Glutamatergic neuron (in vitro differentiated cells): ENCODE measurements around the gene MACROD2. TPM values are rescaled to one million over a fixed set of nuclear protein-coding genes. Genes with fewer than 3 reads are reported as not detected.

Experiments used
- DNase-seq: peaks from one replicate; pipeline ENCODE4 v3.0.0; 2022
- H3K27ac Mint-ChIP-seq: one replicate; pipeline ENCODE4 v1.8.0; 2020; ENCODE audit warnings: mild to moderate bottlenecking, mixed read lengths, inconsistent platforms; ENCODE audit not compliant: unreplicated experiment
- H3K27me3 Mint-ChIP-seq: one replicate; pipeline ENCODE4 v1.8.0; 2020; ENCODE audit warnings: mild to moderate bottlenecking, moderate library complexity, mixed read lengths, inconsistent platforms; ENCODE audit not compliant: unreplicated experiment
- H3K36me3 Mint-ChIP-seq: one replicate; pipeline ENCODE4 v1.8.0; 2020; ENCODE audit warnings: mild to moderate bottlenecking, mixed read lengths, inconsistent platforms; ENCODE audit not compliant: unreplicated experiment
- H3K4me1 Mint-ChIP-seq: one replicate; pipeline ENCODE4 v1.8.0; 2020; ENCODE audit warnings: mild to moderate bottlenecking, low read depth, mixed read lengths, inconsistent platforms; ENCODE audit not compliant: unreplicated experiment
- H3K4me3 Mint-ChIP-seq: one replicate; pipeline ENCODE4 v1.8.0; 2020; ENCODE audit warnings: mild to moderate bottlenecking, mixed read lengths, inconsistent platforms; ENCODE audit not compliant: unreplicated experiment
- H3K9me3 Mint-ChIP-seq: one replicate; pipeline ENCODE4 v1.8.0; 2020; ENCODE audit warnings: mild to moderate bottlenecking, moderate library complexity, mixed read lengths, inconsistent platforms; ENCODE audit not compliant: unreplicated experiment
- CTCF ChIP-seq: fragments of 200-600 bp; sonication (generic); IDR thresholded peaks from one replicate; pipeline ENCODE4 v1.5.0; 2021; ENCODE audit not compliant: partially characterized antibody, unreplicated experiment
- total RNA-seq: library from RNA; stranded (reverse); fragmentation: NEBNext Ultra II Directional; extraction: Animal tissue kit (Norgen Biotek cat#: 25700); gene quantifications from one replicate; pipeline ENCODE4 v1.2.1, GENCODE V29; 2021; ENCODE audit not compliant: unreplicated experiment

MACROD2 gene
- total RNA-seq, 1 donor from 2014 or later: 8.7 TPM

DNA sequence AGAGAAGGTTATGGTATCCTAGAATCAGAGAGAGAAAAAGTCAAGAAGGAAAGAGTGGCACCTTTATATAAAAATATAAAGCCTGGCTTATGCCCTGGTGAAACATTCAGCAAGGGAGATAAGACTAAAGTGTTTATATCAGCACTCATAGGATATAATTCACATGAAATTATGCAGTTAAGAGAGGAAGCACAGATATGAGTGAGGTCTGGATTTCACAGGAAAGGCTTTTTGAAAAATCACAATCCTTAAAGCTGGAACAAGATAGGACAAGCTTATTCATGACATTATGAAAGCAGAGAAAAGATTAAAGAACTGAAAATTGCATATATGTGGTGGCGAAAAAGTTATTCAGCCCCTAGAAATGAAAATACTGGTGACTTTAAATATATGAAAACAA, 523.3 kb downstream of the MACROD2 start:
- Mint-ChIP-seq H3K9me3 (no peaks in the 10 kb centered on the region), H3K4me1 (peaks cover 2% of the 10 kb centered on the region), H3K27ac (no peak overlapping the region), H3K4me3 (no peak overlapping the region), H3K36me3 (no peaks in the 10 kb centered on the region), H3K27me3 (no peaks in the 10 kb centered on the region)
- no peak for DNase-seq
- TF ChIP-seq CTCF: no peak

GRCh38 chr20:14521016-14521415, 525.7 kb downstream of the MACROD2 start:
- H3K36me3 Mint-ChIP-seq: no peaks in the 10 kb centered on the region
- no peaks in the 10 kb centered on the region for H3K27me3 Mint-ChIP-seq
- peaks cover 2% of the 10 kb centered on the region for H3K4me1 Mint-ChIP-seq
- H3K4me3 Mint-ChIP-seq: no peak overlapping the region
- DNase-seq: no peak
- no peak overlapping the region for H3K27ac Mint-ChIP-seq
- no peaks in the 10 kb centered on the region for H3K9me3 Mint-ChIP-seq
- TF ChIP-seq CTCF: no peak

- Mint-ChIP-seq H3K36me3 (no peaks in the 10 kb centered on the region), H3K9me3 (no peaks in the 10 kb centered on the region), H3K27ac (no peak overlapping the region), H3K4me1 (peaks cover 2% of the 10 kb centered on the region), H3K4me3 (no peak overlapping the region), H3K27me3 (no peaks in the 10 kb centered on the region)
- no peak for TF ChIP-seq CTCF
- DNase-seq: no peak
These were observed 526.1 kb downstream of the MACROD2 start for GRCh38 chr20:14521436-14521835.

- Mint-ChIP-seq H3K9me3 (no peaks in the 10 kb centered on the region), H3K4me3 (no peak overlapping the region), H3K36me3 (no peaks in the 10 kb centered on the region), H3K27ac (no peak overlapping the region), H3K4me1 (peaks cover 4% of the 10 kb centered on the region), H3K27me3 (no peaks in the 10 kb centered on the region)
- no peak for DNase-seq
- TF ChIP-seq CTCF: no peak
These were observed 527.3 kb downstream of the MACROD2 start for GRCh38 chr20:14522595-14522994.

DNA sequence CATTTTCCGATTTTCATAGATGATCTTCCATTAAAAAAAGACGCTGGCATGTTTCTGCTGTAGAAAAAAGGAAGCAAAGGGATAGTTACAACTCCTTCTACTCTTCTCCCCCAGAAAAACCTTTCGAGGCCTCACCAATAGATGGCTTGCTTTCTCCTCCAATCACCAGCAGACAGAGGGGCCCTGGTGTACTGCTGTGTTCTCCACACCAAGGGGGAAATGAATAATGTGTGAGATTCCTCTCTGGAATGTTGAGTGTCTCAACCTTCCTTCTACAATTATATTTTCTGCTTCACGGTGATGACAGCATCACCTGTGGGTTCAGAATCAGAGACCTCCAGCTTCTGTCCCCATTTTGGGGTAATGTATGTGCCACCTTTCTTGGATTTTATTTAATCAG, 527.8 kb downstream of the MACROD2 start:
- TF ChIP-seq CTCF: no peak
- H3K4me1 Mint-ChIP-seq: peaks cover 4% of the 10 kb centered on the region
- H3K9me3 Mint-ChIP-seq: no peaks in the 10 kb centered on the region
- no peak for DNase-seq
- no peaks in the 10 kb centered on the region for H3K27me3 Mint-ChIP-seq
- H3K4me3 Mint-ChIP-seq: no peak overlapping the region
- no peak overlapping the region for H3K27ac Mint-ChIP-seq
- no peaks in the 10 kb centered on the region for H3K36me3 Mint-ChIP-seq
